Liver (tissue), 9 donors: ENCODE data around the gene TMEM106B. TPM values are rescaled to one million over a fixed set of nuclear protein-coding genes. Genes with fewer than 3 reads are reported as not detected.

Experiments used
- DNase-seq: peaks from one replicate; pipeline ENCODE4 v3.0.0-alpha.2; 2017; ENCODE audit warnings: low spot score
- H3K27ac ChIP-seq, 2 donors: one replicate each; pipeline ENCODE4 v1.7.0; 2013; ENCODE audit warnings: inconsistent platforms in 2 of 2, low read length in 2 of 2, control low read depth in 1 of 2, low read depth in 1 of 2, mild to moderate bottlenecking in 1 of 2
- H3K27me3 ChIP-seq, 4 donors: one replicate each; pipeline versions ENCODE4 v1.6.1 to v1.7.0; 2013; ENCODE audit warnings: low read length in 3 of 4, inconsistent platforms in 1 of 4, mild to moderate bottlenecking in 1 of 4, moderate library complexity in 1 of 4; ENCODE audit not compliant: control insufficient read depth in 4 of 4, insufficient read depth in 4 of 4
- H3K36me3 ChIP-seq, 4 donors: one replicate each; pipeline versions ENCODE4 v1.6.1 to v1.7.0; 2013; ENCODE audit warnings: low read length in 3 of 4, mild to moderate bottlenecking in 3 of 4, low read depth in 1 of 4, moderate library complexity in 1 of 4; ENCODE audit not compliant: control insufficient read depth in 4 of 4, insufficient read depth in 3 of 4
- H3K4me1 ChIP-seq, 4 donors: one replicate each; pipeline versions ENCODE4 v1.6.1 to v1.7.0; 2013; ENCODE audit warnings: low read length in 3 of 4, mild to moderate bottlenecking in 3 of 4, moderate library complexity in 1 of 4; ENCODE audit not compliant: control insufficient read depth in 4 of 4, insufficient read depth in 4 of 4
- H3K4me3 ChIP-seq, 3 donors: one replicate each; pipeline versions ENCODE4 v1.6.1 to v1.7.0; 2013; ENCODE audit warnings: low read length in 3 of 3, control low read depth in 1 of 3, low read depth in 1 of 3, mild to moderate bottlenecking in 1 of 3
- H3K9ac ChIP-seq, 2 donors: one replicate each; pipeline ENCODE4 v1.7.0; 2013; ENCODE audit warnings: low read length in 2 of 2, mild to moderate bottlenecking in 2 of 2, moderate library complexity in 2 of 2, control low read depth in 1 of 2, low read depth in 1 of 2
- H3K9me3 ChIP-seq, 4 donors: one replicate each; pipeline versions ENCODE4 v1.6.1 to v1.7.0; 2013; ENCODE audit warnings: low read length in 3 of 4; ENCODE audit not compliant: control insufficient read depth in 4 of 4
- EGR1 ChIP-seq, 2 donors: IDR thresholded peaks; 2 replicates each; pipeline ENCODE4 v1.6.1; 2016 to 2018; ENCODE audit warnings: antibody characterized with exemption in 2 of 2, low read depth in 2 of 2
- FOXA1 ChIP-seq: IDR thresholded peaks from 2 replicates; pipeline ENCODE4 v1.6.1; 2016; ENCODE audit warnings: antibody characterized with exemption
- FOXA2 ChIP-seq: IDR thresholded peaks from 2 replicates; pipeline ENCODE4 v1.6.1; 2016; ENCODE audit warnings: antibody characterized with exemption
- GABPA ChIP-seq, 2 donors: IDR thresholded peaks in 1 of 2; conservative IDR thresholded peaks in 1 of 2; 2 replicates each; pipeline ENCODE4 v1.6.1; 2016; ENCODE audit warnings: antibody characterized with exemption in 2 of 2, mild to moderate bottlenecking in 1 of 2, moderate library complexity in 1 of 2
- HNF4A ChIP-seq, 2 donors: conservative IDR thresholded peaks; 2 replicates each; pipeline ENCODE4 v1.6.1; 2016; ENCODE audit warnings: antibody characterized with exemption in 2 of 2, mild to moderate bottlenecking in 2 of 2
- JUND ChIP-seq, 2 donors: IDR thresholded peaks; 2 replicates each; pipeline ENCODE4 v1.6.1; 2016; ENCODE audit warnings: antibody characterized with exemption in 2 of 2
- NR2F2 ChIP-seq: IDR thresholded peaks from 2 replicates; pipeline ENCODE4 v1.6.1; 2016; ENCODE audit warnings: antibody characterized with exemption
- RAD21 ChIP-seq, 2 donors: IDR thresholded peaks; 2 replicates each; pipeline ENCODE4 v1.6.1; 2016; ENCODE audit warnings: antibody characterized with exemption in 2 of 2, mild to moderate bottlenecking in 2 of 2
- RXRA ChIP-seq, 2 donors: IDR thresholded peaks; 2 replicates each; pipeline ENCODE4 v1.6.1; 2017 to 2018; ENCODE audit warnings: antibody characterized with exemption in 2 of 2, mild to moderate bottlenecking in 1 of 2
- SP1 ChIP-seq: IDR thresholded peaks from 2 replicates; pipeline ENCODE4 v1.6.1; 2018; ENCODE audit warnings: antibody characterized with exemption, mild to moderate bottlenecking
- TAF1 ChIP-seq: conservative IDR thresholded peaks from 2 replicates; pipeline ENCODE4 v1.6.1; 2016; ENCODE audit warnings: antibody characterized with exemption, mild to moderate bottlenecking
- YY1 ChIP-seq: IDR thresholded peaks from 2 replicates; pipeline ENCODE4 v1.6.1; 2016; ENCODE audit warnings: antibody characterized with exemption, mild to moderate bottlenecking
- WGBS: extraction: QIAGEN DNeasy Blood & Tissue Kit; methylation state at CpG from one replicate; pipeline ENCODE4 v1.1.7; 2013; 5-methylcytosine and 5-hydroxymethylcytosine counted together
- polyA plus RNA-seq, 2 donors: library from polyadenylated mRNA; stranded (reverse) in 1 of 2; unstranded in 1 of 2; fragments of 200-250 nt in 1 of 2; fragments of >200 nt in 1 of 2; fragmentation: Nextera tagmentation in 1 of 2; extraction: Ambion mirVana in 1 of 2; gene quantifications; one replicate each; pipeline versions ENCODE4 v1.2.1 to v1.2.3, GENCODE V29; 2013 to 2015
- total RNA-seq, 2 donors: library from RNA; depleted of rRNA; stranded (reverse); fragments of >200 nt; gene quantifications; one replicate each; pipeline ENCODE4 v1.2.3, GENCODE V29; 2014
- TF ChIP-seq, protein P1 (sequence below): IDR thresholded peaks from 2 replicates; pipeline ENCODE4 v1.6.1; 2016; ENCODE audit warnings: antibody characterized with exemption
- TF ChIP-seq, protein P2 (sequence below): fragments of 150-350 bp; IDR thresholded peaks from 2 replicates; pipeline ENCODE4 v1.5.1; 2017; ENCODE audit warnings: improper control_type of control experiment, low read depth, low read length; ENCODE audit not compliant: missing input control
- TF ChIP-seq, protein P3 (sequence below): IDR thresholded peaks from 2 replicates; pipeline ENCODE4 v1.6.1; 2016; ENCODE audit warnings: antibody characterized with exemption, mild to moderate bottlenecking
- TF ChIP-seq, protein P4 (sequence below): IDR thresholded peaks from 2 replicates; pipeline ENCODE4 v1.6.1; 2016; ENCODE audit warnings: antibody characterized with exemption
- TF ChIP-seq, protein P5 (sequence below): IDR thresholded peaks from 2 replicates; pipeline ENCODE4 v1.6.1; 2016; ENCODE audit warnings: antibody characterized with exemption
- donor health status: healthy.
- donor health status: healthy.
- donor health status: healthy.
- donor health status: healthy.
- donor health status: healthy.

TMEM106B gene
- total and polyA plus RNA-seq, 4 donors, result 18.6 to 70.2 (median 27.2) TPM

DNA sequence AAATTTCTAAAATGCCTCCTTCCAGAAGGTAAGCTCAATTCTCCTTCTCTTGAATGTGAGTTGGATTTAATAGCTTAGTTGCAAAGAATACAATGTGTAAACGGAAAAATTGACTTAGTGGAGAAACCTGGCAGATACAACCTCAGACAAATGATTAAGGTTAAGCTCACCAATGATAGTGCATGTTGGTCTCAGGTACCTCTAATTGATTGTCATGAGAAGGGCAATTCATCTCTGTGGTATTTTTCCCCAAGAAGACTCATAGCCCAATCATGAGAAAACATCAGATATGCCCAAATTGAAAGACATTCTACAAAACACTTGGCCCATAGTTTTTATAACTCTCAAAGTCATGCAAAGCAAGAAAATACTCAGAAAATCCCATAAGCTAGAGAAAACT lies 36.2 kb upstream of the TMEM106B start:
- Histone ChIP-seq H3K9ac (no peak overlapping the region), H3K4me1 (no peaks in the 10 kb centered on the region), H3K36me3 (no peaks in the 10 kb centered on the region), H3K27ac (no peak overlapping the region), H3K27me3 (peaks cover 0 to 2% (median 0%) of the 10 kb centered on the region in 4 donors), H3K9me3 (no peaks in the 10 kb centered on the region), H3K4me3 (no peak overlapping the region)
- WGBS, result 89% methylated on average over 1 of the region's 1 CpG
- TF ChIP-seq EGR1 (IDR thresholded peaks at IDR 0.05; ENCODE audit: low read depth in 2 of 2) (no peak), FOXA2 (no peak), RXRA (IDR thresholded peaks at IDR 0.05) (no peak), RAD21 (IDR thresholded peaks at IDR 0.05) (no peak), TAF1 (no peak), SP1 (no peak), GABPA (IDR thresholded peaks at IDR 0.05 in 1 of 2, conservative IDR thresholded peaks at IDR 0.05 in 1 of 2) (no peak), NR2F2 (no peak), HNF4A (conservative IDR thresholded peaks at IDR 0.05) (no peak), YY1 (no peak)
- TF ChIP-seq, protein P1, sequence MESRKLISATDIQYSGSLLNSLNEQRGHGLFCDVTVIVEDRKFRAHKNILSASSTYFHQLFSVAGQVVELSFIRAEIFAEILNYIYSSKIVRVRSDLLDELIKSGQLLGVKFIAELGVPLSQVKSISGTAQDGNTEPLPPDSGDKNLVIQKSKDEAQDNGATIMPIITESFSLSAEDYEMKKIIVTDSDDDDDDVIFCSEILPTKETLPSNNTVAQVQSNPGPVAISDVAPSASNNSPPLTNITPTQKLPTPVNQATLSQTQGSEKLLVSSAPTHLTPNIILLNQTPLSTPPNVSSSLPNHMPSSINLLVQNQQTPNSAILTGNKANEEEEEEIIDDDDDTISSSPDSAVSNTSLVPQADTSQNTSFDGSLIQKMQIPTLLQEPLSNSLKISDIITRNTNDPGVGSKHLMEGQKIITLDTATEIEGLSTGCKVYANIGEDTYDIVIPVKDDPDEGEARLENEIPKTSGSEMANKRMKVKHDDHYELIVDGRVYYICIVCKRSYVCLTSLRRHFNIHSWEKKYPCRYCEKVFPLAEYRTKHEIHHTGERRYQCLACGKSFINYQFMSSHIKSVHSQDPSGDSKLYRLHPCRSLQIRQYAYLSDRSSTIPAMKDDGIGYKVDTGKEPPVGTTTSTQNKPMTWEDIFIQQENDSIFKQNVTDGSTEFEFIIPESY, result no peak
- TF ChIP-seq, protein P2, sequence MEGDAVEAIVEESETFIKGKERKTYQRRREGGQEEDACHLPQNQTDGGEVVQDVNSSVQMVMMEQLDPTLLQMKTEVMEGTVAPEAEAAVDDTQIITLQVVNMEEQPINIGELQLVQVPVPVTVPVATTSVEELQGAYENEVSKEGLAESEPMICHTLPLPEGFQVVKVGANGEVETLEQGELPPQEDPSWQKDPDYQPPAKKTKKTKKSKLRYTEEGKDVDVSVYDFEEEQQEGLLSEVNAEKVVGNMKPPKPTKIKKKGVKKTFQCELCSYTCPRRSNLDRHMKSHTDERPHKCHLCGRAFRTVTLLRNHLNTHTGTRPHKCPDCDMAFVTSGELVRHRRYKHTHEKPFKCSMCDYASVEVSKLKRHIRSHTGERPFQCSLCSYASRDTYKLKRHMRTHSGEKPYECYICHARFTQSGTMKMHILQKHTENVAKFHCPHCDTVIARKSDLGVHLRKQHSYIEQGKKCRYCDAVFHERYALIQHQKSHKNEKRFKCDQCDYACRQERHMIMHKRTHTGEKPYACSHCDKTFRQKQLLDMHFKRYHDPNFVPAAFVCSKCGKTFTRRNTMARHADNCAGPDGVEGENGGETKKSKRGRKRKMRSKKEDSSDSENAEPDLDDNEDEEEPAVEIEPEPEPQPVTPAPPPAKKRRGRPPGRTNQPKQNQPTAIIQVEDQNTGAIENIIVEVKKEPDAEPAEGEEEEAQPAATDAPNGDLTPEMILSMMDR, result no peak
- TF ChIP-seq, protein P3, sequence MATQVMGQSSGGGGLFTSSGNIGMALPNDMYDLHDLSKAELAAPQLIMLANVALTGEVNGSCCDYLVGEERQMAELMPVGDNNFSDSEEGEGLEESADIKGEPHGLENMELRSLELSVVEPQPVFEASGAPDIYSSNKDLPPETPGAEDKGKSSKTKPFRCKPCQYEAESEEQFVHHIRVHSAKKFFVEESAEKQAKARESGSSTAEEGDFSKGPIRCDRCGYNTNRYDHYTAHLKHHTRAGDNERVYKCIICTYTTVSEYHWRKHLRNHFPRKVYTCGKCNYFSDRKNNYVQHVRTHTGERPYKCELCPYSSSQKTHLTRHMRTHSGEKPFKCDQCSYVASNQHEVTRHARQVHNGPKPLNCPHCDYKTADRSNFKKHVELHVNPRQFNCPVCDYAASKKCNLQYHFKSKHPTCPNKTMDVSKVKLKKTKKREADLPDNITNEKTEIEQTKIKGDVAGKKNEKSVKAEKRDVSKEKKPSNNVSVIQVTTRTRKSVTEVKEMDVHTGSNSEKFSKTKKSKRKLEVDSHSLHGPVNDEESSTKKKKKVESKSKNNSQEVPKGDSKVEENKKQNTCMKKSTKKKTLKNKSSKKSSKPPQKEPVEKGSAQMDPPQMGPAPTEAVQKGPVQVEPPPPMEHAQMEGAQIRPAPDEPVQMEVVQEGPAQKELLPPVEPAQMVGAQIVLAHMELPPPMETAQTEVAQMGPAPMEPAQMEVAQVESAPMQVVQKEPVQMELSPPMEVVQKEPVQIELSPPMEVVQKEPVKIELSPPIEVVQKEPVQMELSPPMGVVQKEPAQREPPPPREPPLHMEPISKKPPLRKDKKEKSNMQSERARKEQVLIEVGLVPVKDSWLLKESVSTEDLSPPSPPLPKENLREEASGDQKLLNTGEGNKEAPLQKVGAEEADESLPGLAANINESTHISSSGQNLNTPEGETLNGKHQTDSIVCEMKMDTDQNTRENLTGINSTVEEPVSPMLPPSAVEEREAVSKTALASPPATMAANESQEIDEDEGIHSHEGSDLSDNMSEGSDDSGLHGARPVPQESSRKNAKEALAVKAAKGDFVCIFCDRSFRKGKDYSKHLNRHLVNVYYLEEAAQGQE, result no peak
- DNase-seq, result no peak

DNA sequence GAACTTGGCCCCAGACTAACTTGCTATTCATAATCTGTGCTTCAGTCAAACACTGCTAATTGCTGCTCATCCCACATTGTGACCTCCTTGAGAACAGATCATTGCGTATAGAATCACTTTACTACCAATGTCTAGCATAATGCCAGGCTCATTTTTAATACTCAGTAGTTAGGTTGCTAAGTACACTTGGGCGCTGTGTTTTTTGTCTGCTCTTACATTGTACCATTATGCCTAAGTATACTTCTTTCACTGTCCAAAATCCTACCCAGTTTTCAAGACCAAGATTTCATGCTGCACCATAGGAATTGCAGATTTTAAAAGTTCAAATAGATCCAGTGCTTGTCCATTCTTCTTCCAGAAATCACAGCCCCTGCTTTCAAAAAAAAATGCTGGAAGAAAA lies 32.8 kb upstream of the TMEM106B start:
- no peak overlapping the region for H3K4me3 ChIP-seq
- no peak for TF ChIP-seq GABPA (IDR thresholded peaks at IDR 0.05 in 1 of 2, conservative IDR thresholded peaks at IDR 0.05 in 1 of 2)
- TF ChIP-seq, protein P3, result no peak
- TF ChIP-seq, protein P4, sequence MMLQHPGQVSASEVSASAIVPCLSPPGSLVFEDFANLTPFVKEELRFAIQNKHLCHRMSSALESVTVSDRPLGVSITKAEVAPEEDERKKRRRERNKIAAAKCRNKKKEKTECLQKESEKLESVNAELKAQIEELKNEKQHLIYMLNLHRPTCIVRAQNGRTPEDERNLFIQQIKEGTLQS, result no peak
- TF ChIP-seq YY1, result no peak
- no peak for TF ChIP-seq FOXA2
- TF ChIP-seq JUND (IDR thresholded peaks at IDR 0.05), result no peak
- TF ChIP-seq RXRA (IDR thresholded peaks at IDR 0.05), result no peak
- TF ChIP-seq HNF4A (conservative IDR thresholded peaks at IDR 0.05), result no peak
- TF ChIP-seq EGR1 (IDR thresholded peaks at IDR 0.05; ENCODE audit: low read depth in 2 of 2), result no peak
- no peak for TF ChIP-seq FOXA1
- no peak for TF ChIP-seq SP1
- no peak for TF ChIP-seq TAF1
- TF ChIP-seq, protein P2, result no peak
- TF ChIP-seq, protein P5, sequence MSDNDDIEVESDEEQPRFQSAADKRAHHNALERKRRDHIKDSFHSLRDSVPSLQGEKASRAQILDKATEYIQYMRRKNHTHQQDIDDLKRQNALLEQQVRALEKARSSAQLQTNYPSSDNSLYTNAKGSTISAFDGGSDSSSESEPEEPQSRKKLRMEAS, result no peak
- no peak overlapping the region for H3K27ac ChIP-seq
- no peaks in the 10 kb centered on the region for H3K4me1 ChIP-seq
- H3K36me3 ChIP-seq, result no peaks in the 10 kb centered on the region
- H3K9me3 ChIP-seq, result no peaks in the 10 kb centered on the region
- 68% methylated on average over 2 of the region's 2 CpGs for WGBS
- no peak for DNase-seq
- no peaks in the 10 kb centered on the region for H3K27me3 ChIP-seq
- no peak overlapping the region for H3K9ac ChIP-seq
